HS-5 (cell line): Measurements from ENCODE around the gene SRSF7.
"Not testable (repeated sequence)": the region's sequence is repeated elsewhere in the genome, so short reads cannot be mapped to it uniquely, and the experiment has no call there.

Source experiments
- DNase-seq: peaks from one replicate; pipeline ENCODE4 v3.0.0-alpha.2; 2012; ENCODE audit warnings: low read depth

SRSF7 gene

GRCh38 chr2:38731684-38732221 lies 19.4 kb downstream of the SRSF7 start:
- DNase-seq, result no peak

GRCh38 chr2:38731090-38731489 lies 20.1 kb downstream of the SRSF7 start:
- no peak for DNase-seq

- no peak for DNase-seq
Observed at GRCh38 chr2:38728694-38729093, 22.5 kb downstream of the SRSF7 start.

GRCh38 chr2:38727661-38728060 lies 23.5 kb downstream of the SRSF7 start:
- no peak for DNase-seq

- no peak for DNase-seq
Observed at GRCh38 chr2:38723173-38723572, 28.0 kb downstream of the SRSF7 start.

GRCh38 chr2:38722271-38723061 lies 28.7 kb downstream of the SRSF7 start:
- no peak for DNase-seq

- DNase-seq, result peak; percentile 90
Observed at GRCh38 chr2:38720613-38721241, 30.4 kb downstream of the SRSF7 start.

- no peak for DNase-seq
Observed at GRCh38 chr2:38719706-38720105, 31.5 kb downstream of the SRSF7 start.

- DNase-seq, result no peak
Observed at GRCh38 chr2:38718601-38719000, 32.6 kb downstream of the SRSF7 start.

- DNase-seq, result peak; percentile 28
Observed at GRCh38 chr2:38716185-38716584, 35.0 kb downstream of the SRSF7 start.

GRCh38 chr2:38714941-38715340 lies 36.2 kb downstream of the SRSF7 start:
- DNase-seq, result not testable (repeated sequence)

GRCh38 chr2:38713338-38713737 lies 37.8 kb downstream of the SRSF7 start:
- no peak for DNase-seq

- DNase-seq, result no peak
Observed at GRCh38 chr2:38712871-38713270, 38.3 kb downstream of the SRSF7 start.

- DNase-seq, result no peak
Observed at GRCh38 chr2:38712413-38712812, 38.7 kb downstream of the SRSF7 start.

GRCh38 chr2:38711558-38711957 lies 39.6 kb downstream of the SRSF7 start:
- DNase-seq, result no peak

- no peak for DNase-seq
Observed at GRCh38 chr2:38709567-38710194, 41.5 kb downstream of the SRSF7 start.

GRCh38 chr2:38708900-38709566 lies 42.1 kb downstream of the SRSF7 start:
- no peak for DNase-seq

- DNase-seq, result not testable (repeated sequence)
Observed at GRCh38 chr2:38708491-38708890, 42.7 kb downstream of the SRSF7 start.

- DNase-seq, result no peak
Observed at GRCh38 chr2:38706846-38707345, 44.3 kb downstream of the SRSF7 start.

- no peak for DNase-seq
Observed at GRCh38 chr2:38704664-38705063, 46.5 kb downstream of the SRSF7 start.

- DNase-seq, result not testable (repeated sequence)
Observed at GRCh38 chr2:38703336-38703735, 47.8 kb downstream of the SRSF7 start.

GRCh38 chr2:38702413-38702812 lies 48.7 kb downstream of the SRSF7 start:
- DNase-seq, result peak; percentile 80
